Measurements from ENCODE around the gene ALPK1.

- TF ChIP-seq GATA3 (IDR thresholded peaks at IDR 0.05; ENCODE audit: low read depth, low read length) (no peak), GATA2 (IDR thresholded peaks at IDR 0.05; ENCODE audit: low read depth, low read length) (no peak)
Measured at GRCh38 chr4:112277705-112278448, 19.3 kb upstream of the ALPK1 start.

Measured in SH-SY5Y (cell line).